BJ (cell line): ENCODE measurements around the gene LAMA3. TPM values are rescaled to one million over a fixed set of nuclear protein-coding genes. Genes with fewer than 3 reads are reported as not detected.

Experiments
- CTCF ChIA-PET: fragments of 350-600 bp; formaldehyde crosslinking; extraction: SDS; loops from one replicate; lab custom pipeline; 2021; ENCODE audit warnings: antibody characterized with exemption, inconsistent platforms; lab: Yijun Ruan, JAX
- POLR2A ChIA-PET: fragments of 300-600 bp; sonication (Branson Sonifier 250); formaldehyde crosslinking; extraction: SDS; loops from one replicate; lab custom pipeline; 2021; ENCODE audit warnings: antibody characterized with exemption; lab: Charles Lee
- DNase-seq: peaks from one replicate; pipeline ENCODE4 v3.0.0-alpha.2; 2011; ENCODE audit warnings: low read depth
- H3K27me3 ChIP-seq: 2 replicates; pipeline ENCODE4 v1.6.0; 2011; ENCODE audit warnings: low read length; ENCODE audit not compliant: control insufficient read depth, insufficient read depth
- H3K36me3 ChIP-seq: 2 replicates; pipeline ENCODE4 v1.5.1; 2011; ENCODE audit warnings: low read length; ENCODE audit not compliant: control insufficient read depth, insufficient read depth
- H3K4me3 ChIP-seq: 2 replicates; pipeline ENCODE4 v1.5.1; 2011; ENCODE audit warnings: low read depth, mild to moderate bottlenecking, control low read depth, low read length
- CTCF ChIP-seq: IDR thresholded peaks from 2 replicates; pipeline ENCODE4 v1.5.1; 2011; ENCODE audit warnings: low read depth, mild to moderate bottlenecking, control low read depth, inconsistent platforms, low read length, moderate library complexity; ENCODE audit not compliant: insufficient read depth
- polyA plus RNA-seq: library from polyadenylated mRNA; depleted of rRNA; stranded (reverse); fragments of >200 nt; gene quantifications from 2 replicates; pipeline ENCODE4 v1.2.3, GENCODE V29; 2011

The LAMA3 gene
- polyA plus RNA-seq, 1 experiment: 5.6 TPM

GRCh38 chr18:23842305-23842704, 153.1 kb downstream of the LAMA3 start:
- Histone ChIP-seq H3K27me3 (no peaks in the 10 kb centered on the region), H3K36me3 (no peaks in the 10 kb centered on the region; the same call in none of the 2 replicates), H3K4me3 (no peak overlapping the region)
- TF ChIP-seq CTCF: no peak
- CTCF ChIA-PET: interaction anchor here (1.4 to 2.5 kb wide), 2 partner anchors 8 to 76 kb away, joined by 6 read pairs; no protein-coding TSS in a partner anchor
- no peak for DNase-seq
- POLR2A ChIA-PET: interaction anchor here (0.6 kb wide), 1 partner anchor 17 kb away, joined by 4 read pairs; no protein-coding TSS in a partner anchor

- H3K4me3 ChIP-seq: no peak overlapping the region
- no peak for TF ChIP-seq CTCF
- no peaks in the 10 kb centered on the region for H3K27me3 ChIP-seq
- no peaks in the 10 kb centered on the region; the same call in none of the 2 replicates for H3K36me3 ChIP-seq
- DNase-seq: no peak
- ChIA-PET CTCF (no interaction called here), POLR2A (no interaction called here)
Measured at GRCh38 chr18:23844991-23845680, 155.9 kb downstream of the LAMA3 start.

- CTCF ChIA-PET: no interaction called here
- POLR2A ChIA-PET: no interaction called here
- Histone ChIP-seq H3K4me3 (no peak overlapping the region), H3K36me3 (no peaks in the 10 kb centered on the region; the same call in none of the 2 replicates), H3K27me3 (no peaks in the 10 kb centered on the region)
- TF ChIP-seq CTCF: no peak
- DNase-seq: no peak
Measured at GRCh38 chr18:23845988-23846630, 156.9 kb downstream of the LAMA3 start.

GRCh38 chr18:23847321-23847986, 158.2 kb downstream of the LAMA3 start:
- DNase-seq: no peak
- Histone ChIP-seq H3K27me3 (no peaks in the 10 kb centered on the region), H3K36me3 (no peaks in the 10 kb centered on the region; the same call in none of the 2 replicates), H3K4me3 (no peak overlapping the region)
- ChIA-PET CTCF (no interaction called here), POLR2A (no interaction called here)
- TF ChIP-seq CTCF: no peak

GRCh38 chr18:23849141-23849540, 159.9 kb downstream of the LAMA3 start:
- H3K36me3 ChIP-seq: no peaks in the 10 kb centered on the region; the same call in 1 of the 2 replicates
- no peaks in the 10 kb centered on the region for H3K27me3 ChIP-seq
- ChIA-PET CTCF (no interaction called here), POLR2A (no interaction called here)
- no peak for TF ChIP-seq CTCF
- no peak overlapping the region for H3K4me3 ChIP-seq
- no peak for DNase-seq
